ENCODE results near the gene CDK2AP2. TPM values are rescaled to one million over a fixed set of nuclear protein-coding genes. Genes with fewer than 3 reads are reported as not detected.

The CDK2AP2 gene
- total RNA-seq, 2 donors from 2014 or later = 56.7 to 59.4 TPM

DNA sequence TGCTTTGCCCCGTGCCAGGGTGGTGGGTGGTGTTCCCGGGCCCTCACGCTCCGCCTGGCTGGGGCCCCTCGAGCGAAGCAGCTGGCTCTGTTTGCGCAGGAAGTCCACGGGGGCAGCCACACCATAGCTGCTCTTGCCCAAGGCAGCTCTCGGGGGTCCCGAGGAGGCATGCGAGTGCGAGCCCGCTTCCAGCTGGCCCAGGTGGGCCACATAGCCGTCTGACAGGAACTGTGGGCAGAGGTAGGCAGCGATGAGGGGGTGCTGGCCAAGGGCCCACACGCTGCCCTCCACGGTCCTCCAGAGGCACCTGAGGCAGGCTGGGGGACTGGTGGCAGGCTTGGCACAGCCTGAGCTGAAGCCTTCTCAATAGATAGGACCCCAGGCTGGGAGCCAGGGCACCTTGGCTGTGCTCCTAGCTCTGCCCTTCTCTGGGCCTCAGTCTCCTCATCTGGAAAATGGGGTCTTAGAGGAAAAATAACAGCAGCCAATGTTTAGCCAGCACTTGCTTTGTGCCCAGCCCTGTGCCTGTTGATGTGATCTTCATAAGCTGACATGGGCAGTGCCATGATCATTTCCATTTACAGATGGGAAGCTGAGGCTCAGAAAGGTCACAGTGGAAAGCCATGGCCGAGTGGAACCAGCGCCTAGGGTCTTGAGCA is 15.8 kb downstream of the CDK2AP2 start:
- no peaks in the 10 kb centered on the region for H3K9me3 ChIP-seq
- ATAC-seq (no peak), DNase-seq (no peak)
- no peaks in the 10 kb centered on the region for H3K4me1 ChIP-seq
- H3K27me3 ChIP-seq = no peaks in the 10 kb centered on the region
- H3K4me3 ChIP-seq = no peak overlapping the region
- TF ChIP-seq POLR2A (IDR thresholded peaks at IDR 0.05) = no peak
- TF ChIP-seq, protein P1, sequence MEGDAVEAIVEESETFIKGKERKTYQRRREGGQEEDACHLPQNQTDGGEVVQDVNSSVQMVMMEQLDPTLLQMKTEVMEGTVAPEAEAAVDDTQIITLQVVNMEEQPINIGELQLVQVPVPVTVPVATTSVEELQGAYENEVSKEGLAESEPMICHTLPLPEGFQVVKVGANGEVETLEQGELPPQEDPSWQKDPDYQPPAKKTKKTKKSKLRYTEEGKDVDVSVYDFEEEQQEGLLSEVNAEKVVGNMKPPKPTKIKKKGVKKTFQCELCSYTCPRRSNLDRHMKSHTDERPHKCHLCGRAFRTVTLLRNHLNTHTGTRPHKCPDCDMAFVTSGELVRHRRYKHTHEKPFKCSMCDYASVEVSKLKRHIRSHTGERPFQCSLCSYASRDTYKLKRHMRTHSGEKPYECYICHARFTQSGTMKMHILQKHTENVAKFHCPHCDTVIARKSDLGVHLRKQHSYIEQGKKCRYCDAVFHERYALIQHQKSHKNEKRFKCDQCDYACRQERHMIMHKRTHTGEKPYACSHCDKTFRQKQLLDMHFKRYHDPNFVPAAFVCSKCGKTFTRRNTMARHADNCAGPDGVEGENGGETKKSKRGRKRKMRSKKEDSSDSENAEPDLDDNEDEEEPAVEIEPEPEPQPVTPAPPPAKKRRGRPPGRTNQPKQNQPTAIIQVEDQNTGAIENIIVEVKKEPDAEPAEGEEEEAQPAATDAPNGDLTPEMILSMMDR (IDR thresholded peaks at IDR 0.05) = no peak
- intact Hi-C loops (cut with DNase I) = no loop called here
- 40 to 83% methylated on average over 1 to 17 of the region's 19 CpGs for WGBS, 2 donors
- H3K27ac ChIP-seq = no peak overlapping the region
- peaks cover 0 to 10% of the 10 kb centered on the region in 2 donors for H3K36me3 ChIP-seq (replicated peaks in 1 of 2; ENCODE audit: insufficient read depth in 1 of 2, low read depth in 2 of 2)

DNA sequence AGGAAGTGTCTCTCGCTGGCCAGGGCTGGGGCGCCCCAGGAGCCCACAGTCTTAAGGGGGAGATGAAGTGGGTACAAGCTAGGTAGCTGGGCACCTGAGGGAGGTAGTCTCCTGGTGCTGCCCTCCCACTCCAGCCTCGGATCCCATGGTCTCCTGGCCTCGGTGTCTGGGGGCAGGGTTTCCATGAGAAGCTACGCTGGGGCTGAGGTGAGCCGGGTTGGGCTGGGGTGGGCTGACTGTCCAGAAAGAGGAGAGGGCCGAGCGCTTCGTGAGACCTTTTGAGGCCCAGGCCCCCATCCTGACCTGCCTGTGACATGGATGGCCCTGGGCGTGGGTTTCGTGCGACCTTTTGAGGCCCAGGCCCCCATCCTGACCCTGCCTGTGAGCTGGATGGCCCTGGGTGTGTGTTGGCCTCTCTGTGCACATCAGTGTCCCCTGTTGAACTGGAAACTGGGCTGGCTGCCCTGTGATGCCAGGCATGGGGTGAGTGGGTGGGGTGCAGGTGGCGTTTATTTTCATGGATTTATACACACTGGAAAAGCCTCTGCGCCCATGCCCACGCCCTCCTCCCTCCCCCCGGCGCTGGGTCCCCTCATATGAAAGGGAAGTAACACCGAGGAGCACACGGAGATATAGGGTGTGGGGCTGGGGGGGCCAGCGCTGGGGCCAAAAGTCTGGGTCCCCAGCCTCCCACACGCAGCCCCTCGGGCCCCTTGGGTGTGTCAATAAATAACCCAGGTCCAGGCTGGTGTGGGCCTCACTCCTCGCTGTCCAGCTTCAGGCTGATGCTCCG is 16.5 kb downstream of the CDK2AP2 start:
- 80 to 85% methylated on average over 14 to 24 of the region's 24 CpGs for WGBS, 2 donors
- TF ChIP-seq, protein P1 (IDR thresholded peaks at IDR 0.05) = no peak
- no peak for TF ChIP-seq POLR2A (IDR thresholded peaks at IDR 0.05)
- ATAC-seq (no peak), DNase-seq (no peak)
- peaks cover 0 to 10% of the 10 kb centered on the region in 2 donors for H3K36me3 ChIP-seq (replicated peaks in 1 of 2; ENCODE audit: insufficient read depth in 1 of 2, low read depth in 2 of 2)
- H3K9me3 ChIP-seq = no peaks in the 10 kb centered on the region
- H3K4me1 ChIP-seq = no peaks in the 10 kb centered on the region
- no peaks in the 10 kb centered on the region for H3K27me3 ChIP-seq
- no peak overlapping the region for H3K27ac ChIP-seq
- no peak overlapping the region for H3K4me3 ChIP-seq
- intact Hi-C loops (cut with DNase I) = no loop called here

DNA sequence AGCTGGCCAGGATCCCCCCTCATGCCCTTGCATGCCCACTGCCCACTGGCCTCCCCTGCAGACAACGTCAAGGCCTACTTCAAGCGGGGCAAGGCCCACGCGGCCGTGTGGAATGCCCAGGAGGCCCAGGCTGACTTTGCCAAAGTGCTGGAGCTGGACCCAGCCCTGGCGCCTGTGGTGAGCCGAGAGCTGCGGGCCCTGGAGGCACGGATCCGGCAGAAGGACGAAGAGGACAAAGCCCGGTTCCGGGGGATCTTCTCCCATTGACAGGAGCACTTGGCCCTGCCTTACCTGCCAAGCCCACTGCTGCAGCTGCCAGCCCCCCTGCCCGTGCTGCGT is 17.3 kb downstream of the CDK2AP2 start:
- Histone ChIP-seq H3K4me3 (no peak overlapping the region), H3K27me3 (no peaks in the 10 kb centered on the region), H3K9me3 (no peaks in the 10 kb centered on the region), H3K4me1 (no peaks in the 10 kb centered on the region), H3K27ac (no peak overlapping the region), H3K36me3 (replicated peaks in 1 of 2; ENCODE audit: insufficient read depth in 1 of 2, low read depth in 2 of 2) (peaks cover 0 to 9% of the 10 kb centered on the region in 2 donors)
- ATAC-seq (no peak), DNase-seq (no peak)
- WGBS, 2 donors = 87 to 92% methylated on average over 11 to 15 of the region's 15 CpGs
- TF ChIP-seq POLR2A (IDR thresholded peaks at IDR 0.05) = no peak
- TF ChIP-seq, protein P1 (IDR thresholded peaks at IDR 0.05) = no peak
- intact Hi-C loops (cut with DNase I) = no loop called here

DNA sequence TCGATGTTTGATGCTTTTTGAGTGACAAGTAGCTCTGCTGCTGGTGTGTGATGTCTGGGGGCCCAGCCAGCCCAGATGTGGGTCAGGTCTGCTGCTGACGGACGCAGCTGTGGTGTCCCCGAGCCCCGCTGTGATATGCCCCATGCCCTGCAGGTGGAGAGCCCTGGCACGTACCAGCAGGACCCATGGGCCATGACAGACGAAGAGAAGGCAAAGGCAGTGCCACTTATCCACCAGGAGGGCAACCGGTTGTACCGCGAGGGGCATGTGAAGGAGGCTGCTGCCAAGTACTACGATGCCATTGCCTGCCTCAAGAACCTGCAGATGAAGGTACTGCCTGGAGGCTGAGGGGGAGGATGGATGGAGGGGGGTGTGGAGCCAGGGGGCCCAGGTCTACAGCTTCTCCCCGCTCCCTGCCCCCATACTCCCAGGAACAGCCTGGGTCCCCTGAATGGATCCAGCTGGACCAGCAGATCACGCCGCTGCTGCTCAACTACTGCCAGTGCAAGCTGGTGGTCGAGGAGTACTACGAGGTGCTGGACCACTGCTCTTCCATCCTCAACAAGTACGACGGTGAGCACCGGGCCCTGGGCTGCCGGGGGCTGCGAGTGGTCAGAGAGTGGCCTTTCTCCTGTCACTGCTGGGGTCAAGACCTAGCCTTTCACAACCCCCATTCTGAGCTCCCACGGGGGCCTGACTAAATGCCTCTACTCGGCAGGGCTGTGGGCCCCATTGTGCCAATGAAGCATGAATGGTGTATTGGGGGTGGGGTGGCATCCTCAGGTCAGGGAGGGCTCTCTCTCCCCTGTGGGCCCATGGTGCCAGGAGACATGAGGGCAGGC is 17.9 kb downstream of the CDK2AP2 start:
- Histone ChIP-seq H3K27ac (no peak overlapping the region), H3K4me3 (no peak overlapping the region), H3K27me3 (no peaks in the 10 kb centered on the region), H3K36me3 (replicated peaks in 1 of 2; ENCODE audit: insufficient read depth in 1 of 2, low read depth in 2 of 2) (peaks cover 0 to 7% of the 10 kb centered on the region in 2 donors), H3K9me3 (no peaks in the 10 kb centered on the region), H3K4me1 (no peaks in the 10 kb centered on the region)
- TF ChIP-seq, protein P1 (IDR thresholded peaks at IDR 0.05) = no peak
- no peak for TF ChIP-seq POLR2A (IDR thresholded peaks at IDR 0.05)
- ATAC-seq = no peak
- intact Hi-C loops (cut with DNase I) = no loop called here
- 88 to 91% methylated on average over 19 to 23 of the region's 23 CpGs for WGBS, 2 donors
- DNase-seq = no peak

Measured in body of pancreas (tissue), 4 donors.